HepG2 (cell line): Measurements from ENCODE around the gene KRT3. TPM values are rescaled to one million over a fixed set of nuclear protein-coding genes. Genes with fewer than 3 reads are reported as not detected.

ENCODE experiments used
- ATAC-seq: fragments of 200-7000 bp; cut with Tn5 transposase; 3 replicates; pipeline ENCODE4 v1.9.1; 2020; ENCODE audit warnings: mild to moderate bottlenecking, moderate library complexity
- BruUV-seq: library from RNA; stranded (reverse); fragments of 400-500 nt; replicated peaks from 2 replicates; lab custom pipeline; 2021; lab: Mats Ljungman, UMichigan
- CTCF ChIA-PET: fragments of 300-600 bp; formaldehyde crosslinking; extraction: SDS; loops from one replicate; lab custom pipeline; 2021; ENCODE audit warnings: low total read pairs, inconsistent platforms, low intra/inter-chr PET ratio; lab: Yijun Ruan, JAX
- POLR2A ChIA-PET: fragments of 350-600 bp; sonication (Branson Sonifier 250); formaldehyde crosslinking; loops from one replicate; lab custom pipeline; 2020; ENCODE audit warnings: antibody characterized with exemption, inconsistent platforms; lab: Yijun Ruan, JAX
- DNase-seq: peaks from one replicate; pipeline ENCODE4 v3.0.0-alpha.2; 2015; ENCODE audit warnings: low spot score
- FAIRE-seq: peaks from 3 replicates; lab custom pipeline; 2011; peaks lifted over from hg19 to GRCh38; lab: Jason Lieb, UNC
- H2AFZ ChIP-seq: one replicate; pipeline ENCODE4 v1.6.1; 2011; ENCODE audit warnings: low read length, inconsistent platforms
- H3K27ac ChIP-seq: fragments of 300-600 bp; 3 replicates; pipeline ENCODE4 v1.8.0; 2011; ENCODE audit warnings: mixed run types, mild to moderate bottlenecking, mixed read lengths, low read length, inconsistent platforms; ENCODE audit not compliant: insufficient read depth; ENCODE audit errors: extremely low read length
- H3K27me3 ChIP-seq, 2 experiments: fragments of 200-600 bp in 1 of 2; 2 replicates in 1 of 2; 3 replicates in 1 of 2; pipeline versions ENCODE4 v1.6.0 to v1.8.0; 2011; ENCODE audit warnings: low read length in 2 of 2, mild to moderate bottlenecking in 2 of 2, moderate library complexity in 2 of 2, inconsistent platforms in 1 of 2; ENCODE audit not compliant: insufficient read depth in 2 of 2, control insufficient read depth in 1 of 2
- H3K36me3 ChIP-seq, 2 experiments: fragments of 200-600 bp in 1 of 2; replicated peaks in 1 of 2; 2 replicates in 1 of 2; 3 replicates in 1 of 2; pipeline versions ENCODE4 v1.5.1 to v1.8.0; 2011; ENCODE audit warnings: low read length in 2 of 2, inconsistent platforms in 1 of 2; ENCODE audit not compliant: insufficient read depth in 2 of 2, control insufficient read depth in 1 of 2
- H3K4me1 ChIP-seq: 2 replicates; pipeline ENCODE4 v1.5.1; 2012; ENCODE audit warnings: low read length, inconsistent platforms; ENCODE audit not compliant: insufficient read depth
- H3K4me2 ChIP-seq: 2 replicates; pipeline ENCODE4 v1.6.0; 2011; ENCODE audit warnings: low read depth, low read length, inconsistent platforms
- H3K4me3 ChIP-seq, 3 experiments: fragments of 200-600 bp in 1 of 3; sonication (generic), shearing (Covaris generic) in 1 of 3; replicated peaks in 1 of 3; 2 replicates each; pipeline ENCODE4 v1.5.1; 2011 to 2016; ENCODE audit warnings: low read length in 3 of 3, inconsistent platforms in 2 of 3, low read depth in 2 of 3, mild to moderate bottlenecking in 2 of 3, control low read depth in 1 of 3, mixed read lengths in 1 of 3; ENCODE audit not compliant: insufficient read depth in 1 of 3
- H3K79me2 ChIP-seq: one replicate; pipeline ENCODE4 v1.6.1; 2011; ENCODE audit warnings: low read length, inconsistent platforms; ENCODE audit not compliant: insufficient read depth
- H3K9ac ChIP-seq: 2 replicates; pipeline ENCODE4 v1.6.0; 2011; ENCODE audit warnings: mild to moderate bottlenecking, low read depth, low read length, inconsistent platforms; ENCODE audit not compliant: insufficient read depth
- H3K9me3 ChIP-seq: 2 replicates; pipeline ENCODE4 v1.5.1; 2012; ENCODE audit warnings: mild to moderate bottlenecking, low read length
- H4K20me1 ChIP-seq: 2 replicates; pipeline ENCODE4 v1.6.0; 2011; ENCODE audit warnings: inconsistent platforms, mild to moderate bottlenecking, low read length, moderate library complexity; ENCODE audit not compliant: insufficient read depth
- ETV6 ChIP-seq: sonication (generic); formaldehyde crosslinking; conservative IDR thresholded peaks from 2 replicates; pipeline ENCODE4 v1.4.0; 2020; ENCODE audit warnings: missing genetic modification reagents
- FOXM1 ChIP-seq: sonication (generic); formaldehyde crosslinking; IDR thresholded peaks from 2 replicates; pipeline ENCODE4 v1.5.0; 2020; ENCODE audit warnings: missing genetic modification reagents
- GABPB1 ChIP-seq: IDR thresholded peaks from 2 replicates; pipeline ENCODE4 v1.6.1; 2016; ENCODE audit warnings: mild to moderate bottlenecking, missing genetic modification reagents, moderate library complexity, missing compliant biosample characterization
- IKZF5 ChIP-seq: IDR thresholded peaks from 2 replicates; pipeline ENCODE4 v1.6.1; 2018; ENCODE audit warnings: missing genetic modification reagents, mild to moderate bottlenecking, missing compliant biosample characterization
- NR2F2 ChIP-seq: IDR thresholded peaks from 2 replicates; pipeline ENCODE4 v1.6.1; 2012; ENCODE audit warnings: low read depth, inconsistent platforms, borderline replicate concordance
- SMAD9 ChIP-seq: sonication (generic); formaldehyde crosslinking; IDR thresholded peaks from 2 replicates; pipeline ENCODE4 v1.5.1; 2020; ENCODE audit warnings: mild to moderate bottlenecking, missing genetic modification reagents
- TRIM24 ChIP-seq: sonication (generic); formaldehyde crosslinking; IDR thresholded peaks from 2 replicates; pipeline ENCODE4 v1.8.0; 2022; ENCODE audit warnings: mild to moderate bottlenecking, missing genetic modification reagents
- XBP1 ChIP-seq: sonication (generic); formaldehyde crosslinking; IDR thresholded peaks from 2 replicates; pipeline ENCODE4 v1.5.0; 2020; ENCODE audit warnings: missing genetic modification reagents
- XRCC5 ChIP-seq: fragments of 200-400 bp; formaldehyde crosslinking; optimal IDR thresholded peaks from 2 replicates; pipeline ENCODE3; 2017; ENCODE audit warnings: mild to moderate bottlenecking, low read length
- ZNF335 ChIP-seq: sonication (generic); formaldehyde crosslinking; IDR thresholded peaks from 2 replicates; pipeline ENCODE4 v1.4.0; 2020; ENCODE audit warnings: missing genetic modification reagents
- ZNF33A ChIP-seq: sonication (generic); formaldehyde crosslinking; IDR thresholded peaks from 2 replicates; pipeline ENCODE4 v1.5.1; 2020; ENCODE audit warnings: missing genetic modification reagents, mild to moderate bottlenecking, moderate library complexity, borderline replicate concordance
- ZNF607 ChIP-seq: sonication (generic); formaldehyde crosslinking; IDR thresholded peaks from 2 replicates; pipeline ENCODE4 v1.5.1; 2020; ENCODE audit warnings: missing genetic modification reagents, mild to moderate bottlenecking, borderline replicate concordance
- ZNF792 ChIP-seq: IDR thresholded peaks from 2 replicates; pipeline ENCODE4 v1.6.1; 2016
- WGBS: methylation state at CpG from one replicate; pipeline ENCODE4 v1.1.6; 2017; ENCODE audit warnings: low lambda C conversion rate; 5-methylcytosine and 5-hydroxymethylcytosine counted together
- in situ Hi-C: cut with HindIII; loops from 2 replicates; pipeline ENCODE4 v1.10.0; 2017; ENCODE audit warnings: low pct_unique_long_range_greater_than_20kb; ENCODE audit not compliant: extremely low pct_ligation_motif_present
- intact Hi-C: fragments of 100-400 bp; cut with micrococcal nuclease; formaldehyde crosslinking; loops from one replicate; pipeline ENCODE4 v1.10.0; 2022; ENCODE audit not compliant: unreplicated experiment
- polyA plus RNA-seq, 8 experiments: library from polyadenylated mRNA; depleted of rRNA in 3 of 8; stranded (reverse) in 7 of 8; unstranded in 1 of 8; fragments of >200 nt; fragmentation: Illumina TruSeq in 4 of 8; extraction: Trizol in 4 of 8; gene quantifications; 2 replicates each; pipeline versions ENCODE4 v1.2.1 to v1.2.3, GENCODE V29; 2011 to 2016; ENCODE audit warnings: low read depth in 4 of 8, missing spikeins in 1 of 8, mixed read lengths in 1 of 8; ENCODE audit not compliant: insufficient read depth in 1 of 8
- total RNA-seq, 5 experiments: library from RNA; depleted of rRNA; stranded (reverse); fragments of >200 nt; fragmentation: Illumina TruSeq; extraction: Trizol; gene quantifications; 2 replicates each; pipeline ENCODE4 v1.2.3, GENCODE V29; 2016; ENCODE audit warnings: low read depth in 1 of 5
- TF ChIP-seq, protein P1 (sequence below): sonication (generic); formaldehyde crosslinking; IDR thresholded peaks from 2 replicates; pipeline ENCODE4 v1.4.0; 2020; ENCODE audit warnings: low read depth, missing genetic modification reagents
- TF ChIP-seq, protein P2 (sequence below): sonication (generic); formaldehyde crosslinking; IDR thresholded peaks from 2 replicates; pipeline ENCODE4 v1.8.1; 2023; ENCODE audit warnings: mild to moderate bottlenecking, moderate library complexity, missing genetic modification reagents

KRT3 gene
- total and polyA plus RNA-seq, 2 of the 13 experiments (the other 11 are each of a cell fraction or from before 2014, with no cell fraction given) = not detected

GRCh38 chr12:52771505-52771904, 24.4 kb downstream of the KRT3 start:
- no peaks in the 10 kb centered on the region for H3K79me2 ChIP-seq
- ATAC-seq (no peak), FAIRE-seq (no peak), DNase-seq (no peak)
- 0% methylated on average over 4 of the region's 4 CpGs for WGBS
- H3K4me3 ChIP-seq = no peak overlapping the region
- no peak for TF ChIP-seq IKZF5
- TF ChIP-seq NR2F2 = no peak
- TF ChIP-seq FOXM1 (CRISPR knock-in tag) = no peak
- TF ChIP-seq XRCC5 = no peak
- TF ChIP-seq ZNF33A (CRISPR knock-in tag) = no peak
- TF ChIP-seq ZNF792 (CRISPR knock-in tag) = no peak
- TF ChIP-seq XBP1 = no peak
- no peak for TF ChIP-seq TRIM24 (CRISPR knock-in tag)
- BruUV-seq = no TSS peak
- no peaks in the 10 kb centered on the region for H3K9me3 ChIP-seq
- no peak overlapping the region for H3K4me2 ChIP-seq
- no peak overlapping the region for H2AFZ ChIP-seq
- no peak overlapping the region for H3K9ac ChIP-seq
- no peaks in the 10 kb centered on the region for H3K4me1 ChIP-seq
- no peaks in the 10 kb centered on the region for H4K20me1 ChIP-seq
- intact Hi-C loops (no loop called here), in situ Hi-C loops (no loop called here)
- peaks cover 0 to 23% of the 10 kb centered on the region in 2 experiments; a peak in 4 of 5 replicates for H3K27me3 ChIP-seq
- ChIA-PET POLR2A (no interaction called here), CTCF (no interaction called here)
- H3K27ac ChIP-seq = no peak overlapping the region
- H3K36me3 ChIP-seq = no peaks in the 10 kb centered on the region

DNA sequence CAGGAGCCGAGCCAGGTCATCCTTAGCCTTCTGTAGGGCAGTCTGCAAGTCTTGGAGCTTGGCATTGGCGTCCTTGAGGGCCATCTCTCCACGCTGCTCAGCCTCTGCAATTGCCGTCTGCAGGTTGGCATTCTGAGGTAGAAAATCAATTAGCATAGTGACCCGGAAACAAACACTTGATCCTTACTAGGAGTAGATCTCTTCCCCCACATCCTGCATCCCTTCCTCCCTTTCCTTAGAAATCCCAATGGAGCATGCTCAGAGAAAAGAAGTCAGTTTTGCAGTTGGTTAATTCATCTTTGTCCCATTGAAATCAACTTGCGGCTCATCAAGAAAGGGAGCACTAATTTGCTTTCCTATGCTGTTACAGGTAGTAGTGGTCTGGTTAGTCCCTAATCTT, 24.8 kb downstream of the KRT3 start:
- in situ Hi-C loops = no loop called here
- Histone ChIP-seq H3K4me2 (no peak overlapping the region), H3K27ac (no peak overlapping the region), H4K20me1 (no peaks in the 10 kb centered on the region), H3K27me3 (peaks cover 0 to 22% of the 10 kb centered on the region in 2 experiments; a peak in 4 of 5 replicates), H3K9ac (no peak overlapping the region), H3K4me3 (no peak overlapping the region), H3K9me3 (no peaks in the 10 kb centered on the region), H3K4me1 (no peaks in the 10 kb centered on the region), H3K36me3 (no peaks in the 10 kb centered on the region), H3K79me2 (no peaks in the 10 kb centered on the region), H2AFZ (no peak overlapping the region)
- intact Hi-C loops = no loop called here
- TF ChIP-seq, protein P1, sequence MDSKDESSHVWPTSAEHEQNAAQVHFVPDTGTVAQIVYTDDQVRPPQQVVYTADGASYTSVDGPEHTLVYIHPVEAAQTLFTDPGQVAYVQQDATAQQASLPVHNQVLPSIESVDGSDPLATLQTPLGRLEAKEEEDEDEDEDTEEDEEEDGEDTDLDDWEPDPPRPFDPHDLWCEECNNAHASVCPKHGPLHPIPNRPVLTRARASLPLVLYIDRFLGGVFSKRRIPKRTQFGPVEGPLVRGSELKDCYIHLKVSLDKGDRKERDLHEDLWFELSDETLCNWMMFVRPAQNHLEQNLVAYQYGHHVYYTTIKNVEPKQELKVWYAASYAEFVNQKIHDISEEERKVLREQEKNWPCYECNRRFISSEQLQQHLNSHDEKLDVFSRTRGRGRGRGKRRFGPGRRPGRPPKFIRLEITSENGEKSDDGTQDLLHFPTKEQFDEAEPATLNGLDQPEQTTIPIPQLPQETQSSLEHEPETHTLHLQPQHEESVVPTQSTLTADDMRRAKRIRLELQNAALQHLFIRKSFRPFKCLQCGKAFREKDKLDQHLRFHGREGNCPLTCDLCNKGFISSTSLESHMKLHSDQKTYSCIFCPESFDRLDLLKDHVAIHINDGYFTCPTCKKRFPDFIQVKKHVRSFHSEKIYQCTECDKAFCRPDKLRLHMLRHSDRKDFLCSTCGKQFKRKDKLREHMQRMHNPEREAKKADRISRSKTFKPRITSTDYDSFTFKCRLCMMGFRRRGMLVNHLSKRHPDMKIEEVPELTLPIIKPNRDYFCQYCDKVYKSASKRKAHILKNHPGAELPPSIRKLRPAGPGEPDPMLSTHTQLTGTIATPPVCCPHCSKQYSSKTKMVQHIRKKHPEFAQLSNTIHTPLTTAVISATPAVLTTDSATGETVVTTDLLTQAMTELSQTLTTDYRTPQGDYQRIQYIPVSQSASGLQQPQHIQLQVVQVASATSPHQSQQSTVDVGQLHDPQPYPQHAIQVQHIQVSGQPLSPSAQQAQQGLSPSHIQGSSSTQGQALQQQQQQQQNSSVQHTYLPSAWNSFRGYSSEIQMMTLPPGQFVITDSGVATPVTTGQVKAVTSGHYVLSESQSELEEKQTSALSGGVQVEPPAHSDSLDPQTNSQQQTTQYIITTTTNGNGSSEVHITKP (CRISPR knock-in tag) = no peak
- TF ChIP-seq, protein P2, sequence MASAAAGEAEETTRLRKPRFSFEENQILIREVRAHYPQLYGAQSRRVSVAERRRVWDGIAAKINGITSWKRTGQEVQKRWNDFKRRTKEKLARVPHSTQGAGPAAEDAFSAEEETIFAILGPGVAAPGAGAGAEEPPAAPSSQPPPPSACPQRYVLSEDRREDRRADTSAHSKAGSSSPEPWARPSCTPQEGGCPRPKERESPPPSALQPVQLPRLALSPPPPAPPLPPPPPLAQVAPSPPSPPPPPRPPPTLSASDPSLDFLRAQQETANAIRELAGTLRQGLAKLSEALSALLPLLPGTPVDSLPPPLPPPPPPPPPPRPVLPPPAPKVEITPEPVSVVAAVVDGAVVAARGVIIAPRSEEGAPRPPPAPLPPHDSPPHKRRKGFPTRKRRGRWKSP (CRISPR knock-in tag) = no peak
- no peak for TF ChIP-seq ZNF335
- TF ChIP-seq ETV6 (CRISPR knock-in tag) = no peak
- no peak for TF ChIP-seq SMAD9 (CRISPR knock-in tag)
- no peak for TF ChIP-seq ZNF607 (CRISPR knock-in tag)
- TF ChIP-seq GABPB1 (CRISPR knock-in tag) = no peak
- POLR2A ChIA-PET = no interaction called here
- no peak for ATAC-seq
- FAIRE-seq = no peak
- CTCF ChIA-PET = no interaction called here
- no TSS peak for BruUV-seq
- WGBS = 33% methylated on average over 5 of the region's 6 CpGs
- DNase-seq = no peak
